NB4 (cell line): ENCODE data around the gene LRMDA.

Experiments used
- MYC ChIP-seq: IDR thresholded peaks from 2 replicates; pipeline ENCODE4 v1.6.1; 2011; ENCODE audit warnings: low read depth, low read length
- POLR2A ChIP-seq: IDR thresholded peaks from 2 replicates; pipeline ENCODE4 v1.6.1; 2011; ENCODE audit warnings: mild to moderate bottlenecking; ENCODE audit not compliant: insufficient read length; ENCODE audit errors: extremely low read depth
- TF ChIP-seq, protein P1 (sequence below): IDR thresholded peaks from one replicate; pipeline ENCODE4 v1.5.1; 2012; ENCODE audit warnings: low read depth, low read length
- TF ChIP-seq, protein P2 (sequence below): IDR thresholded peaks from 2 replicates; pipeline ENCODE4 v1.6.1; 2011; ENCODE audit warnings: low read depth, low read length

DNA sequence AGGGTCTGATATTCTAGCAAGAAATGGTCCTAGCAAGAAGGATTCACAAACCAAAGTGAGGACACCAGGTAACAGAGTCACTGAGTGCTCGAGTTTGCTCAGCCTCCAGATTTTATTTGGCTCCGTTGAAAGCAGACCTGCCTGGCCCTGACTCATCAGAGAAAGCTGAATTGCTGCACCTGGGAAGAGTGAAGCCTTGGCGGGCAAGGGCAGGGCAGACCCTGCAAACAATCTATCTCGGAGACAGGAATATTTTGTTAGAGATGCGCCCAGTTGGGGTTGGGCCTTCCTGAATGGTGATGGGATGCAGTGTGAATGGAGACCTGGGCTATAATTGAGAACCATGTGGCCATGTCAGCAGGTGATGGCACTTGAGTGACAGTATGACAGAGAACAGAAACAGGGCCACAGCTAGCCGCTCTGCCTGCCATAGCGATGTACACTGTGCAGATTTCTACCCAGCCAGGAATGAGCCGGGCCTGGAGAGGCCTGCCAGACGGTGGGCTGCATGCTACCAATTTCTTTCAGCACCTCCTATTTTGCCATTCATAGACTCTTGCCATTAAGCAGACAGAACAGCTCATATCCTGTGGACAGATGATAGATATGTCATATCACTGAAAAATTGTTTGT, 744.2 kb downstream of the LRMDA start:
- no peak for TF ChIP-seq POLR2A
- TF ChIP-seq, protein P1, sequence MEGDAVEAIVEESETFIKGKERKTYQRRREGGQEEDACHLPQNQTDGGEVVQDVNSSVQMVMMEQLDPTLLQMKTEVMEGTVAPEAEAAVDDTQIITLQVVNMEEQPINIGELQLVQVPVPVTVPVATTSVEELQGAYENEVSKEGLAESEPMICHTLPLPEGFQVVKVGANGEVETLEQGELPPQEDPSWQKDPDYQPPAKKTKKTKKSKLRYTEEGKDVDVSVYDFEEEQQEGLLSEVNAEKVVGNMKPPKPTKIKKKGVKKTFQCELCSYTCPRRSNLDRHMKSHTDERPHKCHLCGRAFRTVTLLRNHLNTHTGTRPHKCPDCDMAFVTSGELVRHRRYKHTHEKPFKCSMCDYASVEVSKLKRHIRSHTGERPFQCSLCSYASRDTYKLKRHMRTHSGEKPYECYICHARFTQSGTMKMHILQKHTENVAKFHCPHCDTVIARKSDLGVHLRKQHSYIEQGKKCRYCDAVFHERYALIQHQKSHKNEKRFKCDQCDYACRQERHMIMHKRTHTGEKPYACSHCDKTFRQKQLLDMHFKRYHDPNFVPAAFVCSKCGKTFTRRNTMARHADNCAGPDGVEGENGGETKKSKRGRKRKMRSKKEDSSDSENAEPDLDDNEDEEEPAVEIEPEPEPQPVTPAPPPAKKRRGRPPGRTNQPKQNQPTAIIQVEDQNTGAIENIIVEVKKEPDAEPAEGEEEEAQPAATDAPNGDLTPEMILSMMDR: no peak
- no peak for TF ChIP-seq MYC
- TF ChIP-seq, protein P2, sequence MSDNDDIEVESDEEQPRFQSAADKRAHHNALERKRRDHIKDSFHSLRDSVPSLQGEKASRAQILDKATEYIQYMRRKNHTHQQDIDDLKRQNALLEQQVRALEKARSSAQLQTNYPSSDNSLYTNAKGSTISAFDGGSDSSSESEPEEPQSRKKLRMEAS: no peak
